T-helper 2 cell treated with Interferon-gamma antibody and Interleukin-4, amounts not matched to agents 100 ng/mL and 5 ng/mL, for 36 hours (primary cell): Measurements from ENCODE around the gene HOXD8. TPM values are rescaled to one million over a fixed set of nuclear protein-coding genes. Genes with fewer than 3 reads are reported as not detected.

Source experiments
- intact Hi-C: fragments of 100-400 bp; cut with micrococcal nuclease; formaldehyde crosslinking; loops from one replicate; pipeline ENCODE4 v1.15.1; 2023
- total RNA-seq: library from RNA; stranded (reverse); gene quantifications from 2 replicates; pipeline ENCODE4 v1.2.3, GENCODE V29; 2022

The HOXD8 gene
- total RNA-seq, 1 donor from 2014 or later = not detected

GRCh38 chr2:176101216-176101830, 28.2 kb upstream of the HOXD8 start:
- intact Hi-C loops = no loop called here

GRCh38 chr2:176101842-176102241, 27.7 kb upstream of the HOXD8 start:
- intact Hi-C loops = no loop called here

- intact Hi-C loops = no loop called here
Measured at GRCh38 chr2:176102309-176102866, 27.1 kb upstream of the HOXD8 start.

GRCh38 chr2:176103194-176103593, 26.3 kb upstream of the HOXD8 start:
- intact Hi-C loops = no loop called here

- intact Hi-C loops = no loop called here
Measured at GRCh38 chr2:176103742-176104315, 25.7 kb upstream of the HOXD8 start.

GRCh38 chr2:176104316-176105077, 25.0 kb upstream of the HOXD8 start:
- intact Hi-C loops = no loop called here

GRCh38 chr2:176105078-176105729, 24.3 kb upstream of the HOXD8 start:
- intact Hi-C loops = no loop called here

GRCh38 chr2:176105730-176106580, 23.6 kb upstream of the HOXD8 start:
- intact Hi-C loops = no loop called here

GRCh38 chr2:176106581-176107539, 22.6 kb upstream of the HOXD8 start, which contains the start of gene HOXD11:
Gene HOXD11, plus strand, starts transcription at chr2:176107280. Its CDS starts 76 bp downstream, at chr2:176107356.
- intact Hi-C loops = no loop called here

GRCh38 chr2:176107731-176108181, 21.7 kb upstream of the HOXD8 start:
- intact Hi-C loops = loop anchor here (2.0 kb wide), 1 partner anchor 13 kb away; no protein-coding TSS in a partner anchor

- intact Hi-C loops = loop anchor here (2.0 kb wide), 1 partner anchor 15 kb away; no protein-coding TSS in a partner anchor
Measured at GRCh38 chr2:176109192-176109901, 20.2 kb upstream of the HOXD8 start.

GRCh38 chr2:176109946-176110345, 19.6 kb upstream of the HOXD8 start:
- intact Hi-C loops = loop anchor here (2.0 to 5.0 kb wide), 4 partner anchors 15 to 33 kb away; no protein-coding TSS in a partner anchor

GRCh38 chr2:176110415-176111308, 18.8 kb upstream of the HOXD8 start:
- intact Hi-C loops = loop anchor here (2.0 to 5.0 kb wide), 3 partner anchors 20 to 33 kb away; no protein-coding TSS in a partner anchor

- intact Hi-C loops = loop anchor here (2.0 to 5.0 kb wide), 3 partner anchors 20 to 34 kb away; no protein-coding TSS in a partner anchor
Measured at GRCh38 chr2:176111309-176111663, 18.2 kb upstream of the HOXD8 start.

GRCh38 chr2:176111846-176112374, 17.6 kb upstream of the HOXD8 start:
- intact Hi-C loops = loop anchor here (2.0 to 5.0 kb wide), 3 partner anchors 19 to 35 kb away; no protein-coding TSS in a partner anchor

- intact Hi-C loops = loop anchor here (5.0 kb wide), 1 partner anchor 35 kb away; no protein-coding TSS in a partner anchor
Measured at GRCh38 chr2:176112375-176113302, 16.9 kb upstream of the HOXD8 start.
